ENCODE results near the gene KIRREL2.

DNA sequence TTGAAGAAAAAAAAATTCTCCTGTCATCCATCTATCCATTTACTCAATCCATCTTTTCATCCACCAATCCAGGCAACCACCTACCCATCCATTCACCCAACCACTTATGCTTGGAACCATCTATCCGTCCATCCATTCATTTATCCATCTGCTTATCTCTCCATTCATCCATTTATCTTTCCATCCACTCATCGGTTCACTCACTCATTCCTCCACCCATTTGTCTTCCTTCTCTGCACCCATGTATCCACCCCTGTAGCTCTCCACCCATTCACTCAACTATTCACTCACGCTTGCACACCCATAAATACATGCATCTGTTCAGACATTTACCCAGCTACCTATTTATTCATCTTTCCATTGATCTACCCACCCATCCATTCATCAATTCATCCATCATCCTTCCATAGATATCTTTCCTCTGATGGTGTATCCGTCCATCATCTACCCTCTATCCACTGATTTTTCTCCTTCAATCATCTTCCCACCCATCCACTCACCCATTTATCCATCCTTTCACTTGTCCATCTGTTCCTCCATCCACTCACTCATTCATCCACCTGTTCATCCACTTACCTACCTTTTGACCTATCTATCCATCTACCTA lies 13.9 kb upstream of the KIRREL2 start:
- TF ChIP-seq CTCF (IDR thresholded peaks at IDR 0.05 in 8 of 11, conservative IDR thresholded peaks at IDR 0.05 in 3 of 11) (no peak), POLR2AphosphoS5 (IDR thresholded peaks at IDR 0.05) (no peak), POLR2A (IDR thresholded peaks at IDR 0.05) (no peak)

Data from spleen (tissue), 7 donors.